Gastroesophageal sphincter (tissue), 4 donors: Measurements from ENCODE around the gene PLCB4. TPM values are rescaled to one million over a fixed set of nuclear protein-coding genes. Genes with fewer than 3 reads are reported as not detected.

Source experiments
- ATAC-seq: fragments of 150-250 bp; one replicate; pipeline ENCODE4 v1.9.1; 2016; ENCODE audit warnings: mild to moderate bottlenecking, moderate library complexity
- H3K27ac ChIP-seq, 4 donors: fragments of 200-600 bp; sonication (generic) in 3 of 4; 1 replicate in 3 of 4; 2 replicates in 1 of 4; pipeline ENCODE4 v1.5.1; 2016 to 2019
- H3K27me3 ChIP-seq: fragments of 200-600 bp; sonication (generic); one replicate; pipeline ENCODE4 v1.5.1; 2019
- H3K36me3 ChIP-seq, 2 donors: fragments of 200-600 bp; sonication (generic); one replicate each; pipeline ENCODE4 v1.5.1; 2019; ENCODE audit warnings: control low read depth in 1 of 2
- H3K4me1 ChIP-seq, 3 donors: fragments of 200-600 bp; sonication (generic); 1 replicate in 2 of 3; 2 replicates in 1 of 3; pipeline ENCODE4 v1.5.1; 2016 to 2019; ENCODE audit warnings: control low read depth in 2 of 3
- H3K4me3 ChIP-seq, 2 donors: fragments of 200-600 bp; sonication (generic); one replicate each; pipeline ENCODE4 v1.5.1; 2019; ENCODE audit warnings: mild to moderate bottlenecking in 1 of 2, moderate library complexity in 1 of 2
- H3K9me3 ChIP-seq, 3 donors: fragments of 200-600 bp; sonication (generic); one replicate each; pipeline ENCODE4 v1.5.1; 2017 to 2019; ENCODE audit warnings: control low read depth in 2 of 3
- CTCF ChIP-seq, 4 experiments: fragments of 200-600 bp in 2 of 4; fragments of 450-650 bp in 2 of 4; sonication (generic) in 1 of 4; IDR thresholded peaks; one replicate each; pipeline ENCODE4 v1.5.1; 2017 to 2019; ENCODE audit warnings: antibody characterized with exemption in 4 of 4, mild to moderate bottlenecking in 2 of 4, moderate library complexity in 2 of 4
- EP300 ChIP-seq: sonication (generic); formaldehyde crosslinking; IDR thresholded peaks from one replicate; pipeline ENCODE4 v1.6.1; 2017; ENCODE audit warnings: antibody characterized with exemption, mild to moderate bottlenecking
- POLR2A ChIP-seq, 2 donors: fragments of 450-650 bp; IDR thresholded peaks; one replicate each; pipeline ENCODE4 v1.6.1; 2017; ENCODE audit warnings: antibody characterized with exemption in 2 of 2, mild to moderate bottlenecking in 2 of 2, moderate library complexity in 1 of 2
- POLR2AphosphoS5 ChIP-seq: sonication (generic); formaldehyde crosslinking; IDR thresholded peaks from one replicate; pipeline ENCODE4 v1.6.1; 2017; ENCODE audit warnings: antibody characterized with exemption
- WGBS, 2 donors: methylation state at CpG; one replicate each; pipeline ENCODE4 v1.1.5; 2018; ENCODE audit warnings: low coverage in 1 of 2; 5-methylcytosine and 5-hydroxymethylcytosine counted together
- total RNA-seq, 4 donors: library from RNA; depleted of rRNA; stranded (reverse); fragments of >200 nt; gene quantifications; one replicate each; pipeline ENCODE4 v1.1.0, GENCODE V29; 2016

Gene PLCB4
- total RNA-seq, 4 donors from 2014 or later: 21.9 to 109 (median 59.1) TPM

GRCh38 chr20:9447182-9447581 is 378.3 kb downstream of the PLCB4 start:
- no peaks in the 10 kb centered on the region for H3K4me1 ChIP-seq
- H3K27me3 ChIP-seq: no peaks in the 10 kb centered on the region
- no peak for TF ChIP-seq CTCF (IDR thresholded peaks at IDR 0.05)
- no peak for TF ChIP-seq EP300
- TF ChIP-seq POLR2A (IDR thresholded peaks at IDR 0.05): no peak
- TF ChIP-seq POLR2AphosphoS5: no peak
- ATAC-seq: no peak
- no peak overlapping the region for H3K27ac ChIP-seq
- H3K4me3 ChIP-seq: no peak overlapping the region
- H3K36me3 ChIP-seq: peaks cover 6 to 61% of the 10 kb centered on the region in 2 donors
- H3K9me3 ChIP-seq: no peaks in the 10 kb centered on the region

DNA sequence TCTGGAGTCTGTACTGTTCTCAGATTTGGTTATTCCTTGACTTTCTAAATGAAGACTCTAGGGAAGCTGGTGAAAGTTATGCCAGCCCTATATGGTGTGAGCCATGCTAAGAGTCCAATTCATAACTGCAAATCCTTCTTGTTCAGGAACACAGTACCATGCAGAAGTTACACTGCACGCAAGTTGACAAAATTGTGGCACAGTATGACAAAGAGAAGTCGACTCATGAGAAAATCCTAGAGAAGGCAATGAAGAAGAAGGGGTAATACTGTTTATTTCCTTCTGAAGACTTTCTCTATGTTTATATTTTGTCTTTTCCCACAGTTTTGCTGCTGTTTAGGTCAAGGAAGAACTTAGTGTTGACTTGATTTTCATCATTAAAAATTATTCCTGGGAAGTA is 384.3 kb downstream of the PLCB4 start:
- Histone ChIP-seq H3K27me3 (no peaks in the 10 kb centered on the region), H3K4me3 (no peak overlapping the region), H3K9me3 (no peaks in the 10 kb centered on the region), H3K36me3 (peaks cover 0 to 43% of the 10 kb centered on the region in 2 donors), H3K4me1 (no peaks in the 10 kb centered on the region), H3K27ac (no peak overlapping the region)
- no peak for ATAC-seq
- no peak for TF ChIP-seq POLR2A (IDR thresholded peaks at IDR 0.05)
- WGBS, 2 donors: 88 to 95% methylated on average over 2 of the region's 2 CpGs

DNA sequence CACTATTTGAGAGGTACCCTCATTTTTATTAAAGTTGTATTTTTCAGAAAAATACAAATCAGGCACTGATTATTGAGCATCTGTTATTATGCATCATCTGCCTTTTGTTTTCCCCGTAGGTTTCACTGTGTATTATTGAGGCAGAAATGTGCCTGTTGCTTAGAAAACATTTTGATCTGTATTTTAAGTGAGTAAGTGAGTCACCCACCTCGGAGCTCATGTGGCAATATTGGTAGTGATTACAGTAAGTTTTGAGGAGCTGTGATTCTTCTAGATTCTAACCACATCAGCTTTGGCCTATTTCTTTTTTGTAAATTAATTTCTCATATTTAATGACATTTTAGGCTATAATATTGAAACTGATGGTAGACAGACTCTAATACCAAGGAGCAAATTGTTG is 385.9 kb downstream of the PLCB4 start:
- Histone ChIP-seq H3K4me1 (no peaks in the 10 kb centered on the region), H3K36me3 (peaks cover 0 to 49% of the 10 kb centered on the region in 2 donors), H3K4me3 (no peak overlapping the region), H3K27me3 (no peaks in the 10 kb centered on the region), H3K9me3 (no peaks in the 10 kb centered on the region), H3K27ac (no peak overlapping the region)
- TF ChIP-seq EP300 (no peak), CTCF (IDR thresholded peaks at IDR 0.05) (no peak), POLR2AphosphoS5 (no peak), POLR2A (IDR thresholded peaks at IDR 0.05) (no peak)
- no peak for ATAC-seq
- 82 to 85% methylated on average over 2 of the region's 2 CpGs for WGBS, 2 donors

GRCh38 chr20:9457136-9457535 is 388.2 kb downstream of the PLCB4 start:
- H3K9me3 ChIP-seq: no peaks in the 10 kb centered on the region
- H3K4me1 ChIP-seq: peaks cover 0 to 6% (median 0%) of the 10 kb centered on the region in 3 donors
- H3K27me3 ChIP-seq: no peaks in the 10 kb centered on the region
- H3K4me3 ChIP-seq: no peak overlapping the region
- no peak for TF ChIP-seq POLR2A (IDR thresholded peaks at IDR 0.05)
- no peak for TF ChIP-seq EP300
- TF ChIP-seq POLR2AphosphoS5: no peak
- TF ChIP-seq CTCF (IDR thresholded peaks at IDR 0.05): no peak
- H3K36me3 ChIP-seq: peaks cover 0 to 68% of the 10 kb centered on the region in 2 donors
- no peak overlapping the region for H3K27ac ChIP-seq
- 74 to 87% methylated on average over 2 of the region's 2 CpGs for WGBS, 2 donors
- ATAC-seq: no peak

DNA sequence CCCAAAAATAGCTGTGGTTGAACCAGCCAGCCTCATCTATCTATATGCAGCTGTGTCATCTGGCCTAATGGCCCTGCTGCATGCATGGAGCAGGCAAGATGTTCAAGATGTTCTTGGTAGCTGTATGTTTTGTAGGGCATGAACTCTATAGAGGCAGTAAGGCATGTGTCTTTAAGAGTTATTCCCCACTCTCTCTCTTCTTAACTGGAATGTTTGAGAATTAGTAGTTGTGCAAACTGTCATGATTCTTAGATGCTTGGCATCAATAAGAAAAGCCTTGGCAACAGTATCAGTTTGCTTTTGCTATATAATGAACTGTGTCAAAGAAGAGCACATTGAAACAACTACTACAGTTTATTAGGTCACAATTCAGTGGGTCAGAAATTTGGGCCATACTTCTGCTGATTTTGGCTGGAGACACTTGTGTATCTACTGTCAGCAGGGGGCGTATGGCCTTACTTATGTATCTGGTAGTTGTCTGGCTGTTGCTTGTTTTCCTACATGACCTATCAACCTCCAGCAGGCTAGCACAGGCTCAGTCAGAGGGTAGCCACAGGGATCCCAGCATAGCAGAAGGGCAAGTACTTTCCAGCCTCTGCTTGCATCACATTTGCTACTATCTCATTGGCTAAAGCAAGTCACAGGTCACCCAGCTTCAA is 389.4 kb downstream of the PLCB4 start:
- whole genome bisulfite sequencing, 2 donors: no CpG with 5 or more reads among the region's 1 CpG
- H3K36me3 ChIP-seq: peaks cover 0 to 70% of the 10 kb centered on the region in 2 donors
- H3K27ac ChIP-seq: no peak overlapping the region
- H3K4me3 ChIP-seq: no peak overlapping the region
- H3K9me3 ChIP-seq: no peaks in the 10 kb centered on the region
- no peaks in the 10 kb centered on the region for H3K27me3 ChIP-seq
- ATAC-seq: no peak
- TF ChIP-seq EP300: no peak
- TF ChIP-seq POLR2AphosphoS5: no peak
- TF ChIP-seq CTCF (IDR thresholded peaks at IDR 0.05): no peak
- TF ChIP-seq POLR2A (IDR thresholded peaks at IDR 0.05): no peak
- H3K4me1 ChIP-seq: peaks cover 0 to 6% (median 0%) of the 10 kb centered on the region in 3 donors
